ENCODE results near the gene DEFB125. TPM values are rescaled to one million over a fixed set of nuclear protein-coding genes. Genes with fewer than 3 reads are reported as not detected.

DEFB125 gene, protein sequence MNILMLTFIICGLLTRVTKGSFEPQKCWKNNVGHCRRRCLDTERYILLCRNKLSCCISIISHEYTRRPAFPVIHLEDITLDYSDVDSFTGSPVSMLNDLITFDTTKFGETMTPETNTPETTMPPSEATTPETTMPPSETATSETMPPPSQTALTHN
- total RNA-seq (2022) (not detected in 2 replicates), Bru-seq, nascent RNA (not detected), BruChase-seq, experiment 1, labeled RNA remaining after a 6-hour chase (not detected), BruChase-seq, experiment 2, labeled RNA remaining after a 2-hour chase (not detected)
- long read RNA-seq: 0 reads

DNA sequence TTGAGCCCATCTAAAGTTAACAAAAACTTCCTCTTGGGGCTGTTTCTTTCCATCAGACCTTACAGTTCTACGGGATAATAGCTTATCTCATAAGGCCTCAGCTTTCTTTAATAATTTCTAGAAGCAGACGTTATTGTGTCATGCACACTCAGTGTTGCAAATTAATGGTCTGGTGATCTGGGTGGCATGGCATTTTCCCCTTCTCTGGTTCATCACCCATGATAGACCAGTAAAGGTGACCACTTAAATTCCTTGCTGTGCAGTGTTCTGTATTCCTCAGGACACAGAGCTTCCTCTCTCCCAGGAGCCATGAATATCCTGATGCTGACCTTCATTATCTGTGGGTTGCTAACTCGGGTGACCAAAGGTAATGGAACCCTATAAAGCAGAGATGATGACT, at the start of gene DEFB125:
TSS of gene DEFB125 (plus strand) at position 272 of the 400 bp plus-strand sequence. CDS start at position 310, 38 bp downstream.
- CTCF ChIA-PET: no interaction called here
- POLR2A ChIA-PET: interaction anchor here (0.6 to 1.6 kb wide), 2 partner anchors 35 to 94 kb away, joined by 3 read pairs; no protein-coding TSS in a partner anchor
- intact Hi-C loops (cut with micrococcal nuclease): no loop called here
- H3K4me1 Mint-ChIP-seq (ENCODE audit: insufficient read depth, unreplicated experiment): peaks cover 12% of the 10 kb centered on the region
- H3K27ac Mint-ChIP-seq (ENCODE audit: low read depth, unreplicated experiment): no peak within 1 kb of the TSS
- H3K36me3 Mint-ChIP-seq (ENCODE audit: insufficient read depth, unreplicated experiment): peaks cover under 1% of the 10 kb centered on the region
- TF ChIP-seq, protein P1, sequence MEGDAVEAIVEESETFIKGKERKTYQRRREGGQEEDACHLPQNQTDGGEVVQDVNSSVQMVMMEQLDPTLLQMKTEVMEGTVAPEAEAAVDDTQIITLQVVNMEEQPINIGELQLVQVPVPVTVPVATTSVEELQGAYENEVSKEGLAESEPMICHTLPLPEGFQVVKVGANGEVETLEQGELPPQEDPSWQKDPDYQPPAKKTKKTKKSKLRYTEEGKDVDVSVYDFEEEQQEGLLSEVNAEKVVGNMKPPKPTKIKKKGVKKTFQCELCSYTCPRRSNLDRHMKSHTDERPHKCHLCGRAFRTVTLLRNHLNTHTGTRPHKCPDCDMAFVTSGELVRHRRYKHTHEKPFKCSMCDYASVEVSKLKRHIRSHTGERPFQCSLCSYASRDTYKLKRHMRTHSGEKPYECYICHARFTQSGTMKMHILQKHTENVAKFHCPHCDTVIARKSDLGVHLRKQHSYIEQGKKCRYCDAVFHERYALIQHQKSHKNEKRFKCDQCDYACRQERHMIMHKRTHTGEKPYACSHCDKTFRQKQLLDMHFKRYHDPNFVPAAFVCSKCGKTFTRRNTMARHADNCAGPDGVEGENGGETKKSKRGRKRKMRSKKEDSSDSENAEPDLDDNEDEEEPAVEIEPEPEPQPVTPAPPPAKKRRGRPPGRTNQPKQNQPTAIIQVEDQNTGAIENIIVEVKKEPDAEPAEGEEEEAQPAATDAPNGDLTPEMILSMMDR (IDR thresholded peaks at IDR 0.05; ENCODE audit: unreplicated experiment): no peak
- no peaks in the 10 kb centered on the region for H3K9me3 Mint-ChIP-seq (ENCODE audit: unreplicated experiment)
- H3K4me3 Mint-ChIP-seq (ENCODE audit: unreplicated experiment): no peak within 1 kb of the TSS
- BruUV-seq (replicated peaks): no TSS peak
- no peak for DNase-seq (ENCODE audit: unreplicated experiment)
- H3K27me3 Mint-ChIP-seq (ENCODE audit: insufficient read depth, unreplicated experiment): peaks cover 34% of the 10 kb centered on the region

DNA sequence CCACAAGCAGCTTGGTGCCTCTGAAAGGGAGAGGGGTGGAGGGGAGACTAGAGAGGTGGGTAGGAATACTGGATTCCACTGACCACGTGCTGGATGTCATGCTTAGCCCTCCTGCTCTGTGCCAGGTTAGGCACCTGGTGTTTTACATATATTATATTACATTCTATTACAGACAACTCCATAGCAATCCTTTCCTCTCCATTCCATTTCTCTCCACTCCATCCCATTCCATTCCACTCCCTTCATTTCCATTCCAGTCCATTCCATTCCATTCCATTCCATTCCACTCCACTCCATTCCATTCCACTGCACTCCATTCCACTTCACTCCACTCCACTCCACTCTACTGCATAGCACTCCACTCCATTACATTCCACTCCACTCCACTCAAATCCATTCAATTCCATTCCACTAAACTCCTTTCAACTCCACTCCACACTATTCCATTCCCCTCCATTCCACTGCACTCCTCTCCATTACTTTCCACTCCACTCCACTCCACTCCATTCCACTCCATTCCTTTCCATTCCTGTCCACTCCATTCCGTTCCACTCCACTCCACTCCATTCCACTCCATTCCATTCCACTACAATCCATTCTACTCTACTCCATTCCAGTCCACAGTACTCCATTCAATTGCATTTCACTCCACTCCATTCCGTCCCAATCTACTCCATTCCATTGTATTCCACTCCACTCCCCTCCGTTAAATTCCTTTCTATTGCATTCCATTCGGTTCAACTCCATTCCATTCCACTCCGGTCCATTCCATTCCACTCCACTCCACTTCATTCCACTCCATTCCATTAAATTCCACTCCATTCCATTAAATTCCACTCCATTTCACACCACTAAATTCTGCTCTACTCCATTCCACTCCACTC, 27.2 kb upstream of the DEFB125 start:
- no peak for DNase-seq (ENCODE audit: unreplicated experiment)
- ChIA-PET CTCF (no interaction called here), POLR2A (no interaction called here)

DNA sequence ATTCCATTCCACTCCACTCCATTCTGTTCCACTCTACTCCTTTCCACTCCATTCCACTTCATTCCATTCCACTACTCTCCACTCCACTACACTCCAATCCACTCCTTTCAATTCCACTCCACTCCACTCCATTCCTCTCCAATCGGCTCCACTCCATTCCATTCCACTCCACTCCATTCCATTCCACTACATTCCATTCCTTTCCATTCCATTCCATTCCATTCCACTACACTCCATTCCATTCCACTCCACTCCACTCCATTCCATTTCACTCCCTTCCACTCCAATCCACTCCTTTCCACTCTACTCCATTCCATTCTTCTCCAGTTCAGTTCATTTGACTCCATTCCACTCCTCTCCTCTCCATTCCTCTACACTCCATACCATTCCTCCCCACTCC, 26.2 kb upstream of the DEFB125 start:
- Mint-ChIP-seq H3K4me3 (ENCODE audit: unreplicated experiment) (no peak overlapping the region), H3K27me3 (ENCODE audit: insufficient read depth, unreplicated experiment) (no peaks in the 10 kb centered on the region), H3K9me3 (ENCODE audit: unreplicated experiment) (no peaks in the 10 kb centered on the region), H3K27ac (ENCODE audit: low read depth, unreplicated experiment) (no peak overlapping the region), H3K36me3 (ENCODE audit: insufficient read depth, unreplicated experiment) (no peaks in the 10 kb centered on the region), H3K4me1 (ENCODE audit: insufficient read depth, unreplicated experiment) (no peaks in the 10 kb centered on the region)
- BruUV-seq (replicated peaks): no TSS peak
- POLR2A ChIA-PET: no interaction called here
- intact Hi-C loops (cut with micrococcal nuclease): no loop called here
- TF ChIP-seq, protein P1 (IDR thresholded peaks at IDR 0.05; ENCODE audit: unreplicated experiment): no peak
- DNase-seq (ENCODE audit: unreplicated experiment): no peak
- CTCF ChIA-PET: no interaction called here

More for the DNA sequence above, 27.2 kb upstream of the DEFB125 start:
- Mint-ChIP-seq H3K27me3 (ENCODE audit: insufficient read depth, unreplicated experiment) (no peaks in the 10 kb centered on the region), H3K4me1 (ENCODE audit: insufficient read depth, unreplicated experiment) (no peaks in the 10 kb centered on the region), H3K9me3 (ENCODE audit: unreplicated experiment) (no peaks in the 10 kb centered on the region), H3K36me3 (ENCODE audit: insufficient read depth, unreplicated experiment) (no peaks in the 10 kb centered on the region), H3K27ac (ENCODE audit: low read depth, unreplicated experiment) (no peak overlapping the region), H3K4me3 (ENCODE audit: unreplicated experiment) (no peak overlapping the region)
- intact Hi-C loops (cut with micrococcal nuclease): no loop called here
- no TSS peak for BruUV-seq (replicated peaks)
- TF ChIP-seq, protein P1 (IDR thresholded peaks at IDR 0.05; ENCODE audit: unreplicated experiment): no peak

DNA sequence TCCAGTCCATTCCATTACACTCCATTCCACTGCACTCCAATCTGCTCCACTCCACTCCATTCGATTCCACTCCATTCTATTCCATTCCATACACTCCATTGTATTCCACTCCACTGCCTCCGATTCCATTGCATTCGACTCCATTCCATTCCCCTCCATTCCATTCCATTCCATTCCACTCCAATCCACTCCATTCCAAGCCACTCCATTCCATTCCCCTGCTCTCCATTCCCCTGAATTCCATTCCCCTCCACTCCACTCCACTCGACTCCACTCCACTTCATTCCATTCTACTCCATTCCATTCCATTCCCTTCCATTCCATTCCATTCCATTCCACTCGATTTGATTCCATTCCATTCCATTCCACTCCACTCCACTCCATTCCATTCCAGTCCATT, 25.7 kb upstream of the DEFB125 start:
- CTCF ChIA-PET: no interaction called here
- TF ChIP-seq, protein P1 (IDR thresholded peaks at IDR 0.05; ENCODE audit: unreplicated experiment): no peak
- no peaks in the 10 kb centered on the region for H3K9me3 Mint-ChIP-seq (ENCODE audit: unreplicated experiment)
- no peaks in the 10 kb centered on the region for H3K27me3 Mint-ChIP-seq (ENCODE audit: insufficient read depth, unreplicated experiment)
- BruUV-seq (replicated peaks): no TSS peak
- H3K4me1 Mint-ChIP-seq (ENCODE audit: insufficient read depth, unreplicated experiment): no peaks in the 10 kb centered on the region
- POLR2A ChIA-PET: no interaction called here
- no peaks in the 10 kb centered on the region for H3K36me3 Mint-ChIP-seq (ENCODE audit: insufficient read depth, unreplicated experiment)
- intact Hi-C loops (cut with micrococcal nuclease): no loop called here
- H3K4me3 Mint-ChIP-seq (ENCODE audit: unreplicated experiment): no peak overlapping the region
- no peak for DNase-seq (ENCODE audit: unreplicated experiment)
- no peak overlapping the region for H3K27ac Mint-ChIP-seq (ENCODE audit: low read depth, unreplicated experiment)
